Measurements from ENCODE around the gene IFIH1.

- TF ChIP-seq POLR2A (IDR thresholded peaks at IDR 0.05) (no peak), CTCF (IDR thresholded peaks at IDR 0.05) (no peak)
Measured at GRCh38 chr2:162252153-162252552, 66.3 kb downstream of the IFIH1 start.

All from thyroid gland (tissue), 4 donors.